GM18861 (cell line): ENCODE measurements around the gene NRL.

Source experiments
- ATAC-seq: cut with Tn5 transposase; IDR thresholded peaks from one replicate; pipeline ENCODE4 v1.9.1; 2021; ENCODE audit not compliant: unreplicated experiment

NRL gene

GRCh38 chr14:24100982-24101494, 13.7 kb downstream of the NRL start:
- ATAC-seq, result no peak

GRCh38 chr14:24100197-24100981, 14.4 kb downstream of the NRL start:
- ATAC-seq, result no peak

- ATAC-seq, result no peak
Observed at GRCh38 chr14:24098927-24099813, 15.6 kb downstream of the NRL start.

GRCh38 chr14:24098229-24098926, 16.4 kb downstream of the NRL start:
- no peak for ATAC-seq

GRCh38 chr14:24096545-24097181, 18.1 kb downstream of the NRL start:
- ATAC-seq, result no peak

- peak; percentile 62 for ATAC-seq
Observed at GRCh38 chr14:24095271-24096068, 19.3 kb downstream of the NRL start.

- no peak for ATAC-seq
Observed at GRCh38 chr14:24094841-24095270, 19.9 kb downstream of the NRL start.

GRCh38 chr14:24093901-24094840, 20.6 kb downstream of the NRL start, which contains the start of gene PCK2:
Gene PCK2 (plus strand): TSS chr14:24094311. CDS start chr14:24094406, 95 bp downstream.
- ATAC-seq, result no peak

GRCh38 chr14:24093207-24093900, 21.4 kb downstream of the NRL start:
- ATAC-seq, result no peak

- ATAC-seq, result no peak
Observed at GRCh38 chr14:24092505-24093206, 22.1 kb downstream of the NRL start.

- ATAC-seq, result no peak
Observed at GRCh38 chr14:24092110-24092504, 22.6 kb downstream of the NRL start.

GRCh38 chr14:24089890-24090289, 24.9 kb downstream of the NRL start:
- ATAC-seq, result no peak

GRCh38 chr14:24088095-24088494, 26.7 kb downstream of the NRL start:
- no peak for ATAC-seq

GRCh38 chr14:24087004-24087403, 27.7 kb downstream of the NRL start:
- no peak for ATAC-seq

- no peak for ATAC-seq
Observed at GRCh38 chr14:24086193-24086955, 28.4 kb downstream of the NRL start.

GRCh38 chr14:24085215-24085614, 29.5 kb downstream of the NRL start:
- no peak for ATAC-seq

GRCh38 chr14:24084440-24084839, 30.3 kb downstream of the NRL start:
- ATAC-seq, result no peak
